ENCODE measurements around the gene NPW.

GRCh38 chr16:2062801-2063200, 43.2 kb downstream of the NPW start:
- no peak for TF ChIP-seq POLR2A (IDR thresholded peaks at IDR 0.05)
- TF ChIP-seq CTCF (IDR thresholded peaks at IDR 0.05), result no peak
